ENCODE measurements around the gene RASSF7.

GRCh38 chr11:551131-551530, 9.6 kb upstream of the RASSF7 start:
- TF ChIP-seq FOXA1 (IDR thresholded peaks at IDR 0.05) (no peak), NFRKB (IDR thresholded peaks at IDR 0.05) (no peak)

All from HEK293T (cell line).